Esophagus muscularis mucosa (tissue), 4 donors: ENCODE measurements around the gene CCDC186.

Experiments
- CTCF ChIP-seq, 3 experiments: fragments of 200-600 bp in 2 of 3; fragments of 450-650 bp in 1 of 3; sonication (generic) in 2 of 3; IDR thresholded peaks; one replicate each; pipeline ENCODE4 v1.5.1; 2017 to 2019; ENCODE audit warnings: antibody characterized with exemption in 3 of 3, mild to moderate bottlenecking in 2 of 3, moderate library complexity in 1 of 3
- EP300 ChIP-seq: sonication (generic); formaldehyde crosslinking; IDR thresholded peaks from one replicate; pipeline ENCODE4 v1.6.1; 2017; ENCODE audit warnings: antibody characterized with exemption
- POLR2A ChIP-seq: fragments of 450-650 bp; IDR thresholded peaks from one replicate; pipeline ENCODE4 v1.6.1; 2017; ENCODE audit warnings: antibody characterized with exemption, moderate library complexity, mild to moderate bottlenecking, low read depth
- POLR2AphosphoS5 ChIP-seq, 2 donors: sonication (generic); formaldehyde crosslinking; IDR thresholded peaks; one replicate each; pipeline ENCODE4 v1.6.1; 2017; ENCODE audit warnings: antibody characterized with exemption in 2 of 2

- no peak for TF ChIP-seq CTCF (IDR thresholded peaks at IDR 0.05)
- TF ChIP-seq POLR2AphosphoS5 (IDR thresholded peaks at IDR 0.05), result no peak
- no peak for TF ChIP-seq POLR2A
- TF ChIP-seq EP300, result no peak
These were observed 78.3 kb downstream of the CCDC186 start for GRCh38 chr10:114095559-114096337.
